Tibial artery (tissue), 4 donors: ENCODE data around the gene SRM.
"Not testable (repeated sequence)": the region's sequence is repeated elsewhere in the genome, so short reads cannot be mapped to it uniquely, and the experiment has no call there.

Experiments
- DNase-seq, 2 donors: peaks; one replicate each; pipeline ENCODE4 v3.0.0-alpha.2; 2019
- H3K27ac ChIP-seq, 2 donors: fragments of 200-600 bp; sonication (generic) in 1 of 2; 1 replicate in 1 of 2; 2 replicates in 1 of 2; pipeline ENCODE4 v1.5.1; 2018 to 2019; ENCODE audit warnings: mild to moderate bottlenecking in 1 of 2
- H3K27me3 ChIP-seq, 2 donors: fragments of 200-600 bp; sonication (generic) in 1 of 2; one replicate each; pipeline versions ENCODE4 v1.5.1 to v1.6.0; 2016 to 2019
- H3K36me3 ChIP-seq, 3 donors: fragments of 200-600 bp; sonication (generic) in 2 of 3; one replicate each; pipeline ENCODE4 v1.5.1; 2016 to 2019; ENCODE audit warnings: mild to moderate bottlenecking in 2 of 3
- H3K4me1 ChIP-seq, 4 donors: fragments of 200-600 bp; sonication (generic) in 2 of 4; 1 replicate in 3 of 4; 2 replicates in 1 of 4; pipeline ENCODE4 v1.5.1; 2016 to 2019
- H3K4me3 ChIP-seq, 2 donors: fragments of 200-600 bp; sonication (generic) in 1 of 2; 1 replicate in 1 of 2; 2 replicates in 1 of 2; pipeline ENCODE4 v1.5.1; 2018 to 2019; ENCODE audit warnings: mild to moderate bottlenecking in 2 of 2
- H3K9me3 ChIP-seq, 3 donors: fragments of 200-600 bp; sonication (generic) in 1 of 3; one replicate each; pipeline ENCODE4 v1.5.1; 2016 to 2019
- intact Hi-C: fragments of 100-400 bp; cut with DNase I; formaldehyde crosslinking; loops from one replicate; pipeline ENCODE4 v1.15.0; 2023; ENCODE audit warnings: low total_unique reads
- TF ChIP-seq, protein P1 (sequence below), 2 experiments: fragments of 200-600 bp in 1 of 2; fragments of 450-650 bp in 1 of 2; IDR thresholded peaks; one replicate each; pipeline ENCODE4 v1.5.1; 2017 to 2019; ENCODE audit warnings: antibody characterized with exemption in 2 of 2, mild to moderate bottlenecking in 1 of 2, moderate library complexity in 1 of 2

Gene SRM

DNA sequence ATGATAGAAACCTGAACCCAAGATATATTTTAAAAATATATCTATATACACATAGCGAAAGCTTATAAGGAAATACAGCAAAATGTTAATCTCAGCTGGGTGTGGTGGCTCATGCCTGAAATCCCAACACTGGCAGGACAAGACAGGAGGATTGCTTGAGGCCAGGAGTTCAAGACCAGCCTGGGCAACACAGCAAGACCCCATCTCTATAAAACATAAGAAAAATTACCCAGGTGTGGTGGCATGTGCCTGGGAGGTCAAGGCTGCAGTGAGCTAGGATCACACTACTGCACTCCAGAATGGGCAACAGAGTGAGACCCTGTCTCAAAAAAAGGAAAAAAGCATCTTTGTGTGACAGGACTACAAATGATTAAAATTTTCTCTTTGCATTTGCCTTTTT lies 6.0 kb upstream of the SRM start:
- no peaks in the 10 kb centered on the region for H3K27me3 ChIP-seq
- H3K36me3 ChIP-seq, result peaks cover 48 to 77% (median 60%) of the 10 kb centered on the region in 3 donors
- intact Hi-C loops, result no loop called here
- DNase-seq, result peak in 1 of 2 donors; percentile 10
- TF ChIP-seq, protein P1, sequence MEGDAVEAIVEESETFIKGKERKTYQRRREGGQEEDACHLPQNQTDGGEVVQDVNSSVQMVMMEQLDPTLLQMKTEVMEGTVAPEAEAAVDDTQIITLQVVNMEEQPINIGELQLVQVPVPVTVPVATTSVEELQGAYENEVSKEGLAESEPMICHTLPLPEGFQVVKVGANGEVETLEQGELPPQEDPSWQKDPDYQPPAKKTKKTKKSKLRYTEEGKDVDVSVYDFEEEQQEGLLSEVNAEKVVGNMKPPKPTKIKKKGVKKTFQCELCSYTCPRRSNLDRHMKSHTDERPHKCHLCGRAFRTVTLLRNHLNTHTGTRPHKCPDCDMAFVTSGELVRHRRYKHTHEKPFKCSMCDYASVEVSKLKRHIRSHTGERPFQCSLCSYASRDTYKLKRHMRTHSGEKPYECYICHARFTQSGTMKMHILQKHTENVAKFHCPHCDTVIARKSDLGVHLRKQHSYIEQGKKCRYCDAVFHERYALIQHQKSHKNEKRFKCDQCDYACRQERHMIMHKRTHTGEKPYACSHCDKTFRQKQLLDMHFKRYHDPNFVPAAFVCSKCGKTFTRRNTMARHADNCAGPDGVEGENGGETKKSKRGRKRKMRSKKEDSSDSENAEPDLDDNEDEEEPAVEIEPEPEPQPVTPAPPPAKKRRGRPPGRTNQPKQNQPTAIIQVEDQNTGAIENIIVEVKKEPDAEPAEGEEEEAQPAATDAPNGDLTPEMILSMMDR (IDR thresholded peaks at IDR 0.05), result no peak
- H3K4me1 ChIP-seq, result peaks cover 0 to 12% (median 9%) of the 10 kb centered on the region in 4 donors
- H3K9me3 ChIP-seq, result no peaks in the 10 kb centered on the region
- H3K4me3 ChIP-seq, result no peak overlapping the region
- no peak overlapping the region for H3K27ac ChIP-seq

DNA sequence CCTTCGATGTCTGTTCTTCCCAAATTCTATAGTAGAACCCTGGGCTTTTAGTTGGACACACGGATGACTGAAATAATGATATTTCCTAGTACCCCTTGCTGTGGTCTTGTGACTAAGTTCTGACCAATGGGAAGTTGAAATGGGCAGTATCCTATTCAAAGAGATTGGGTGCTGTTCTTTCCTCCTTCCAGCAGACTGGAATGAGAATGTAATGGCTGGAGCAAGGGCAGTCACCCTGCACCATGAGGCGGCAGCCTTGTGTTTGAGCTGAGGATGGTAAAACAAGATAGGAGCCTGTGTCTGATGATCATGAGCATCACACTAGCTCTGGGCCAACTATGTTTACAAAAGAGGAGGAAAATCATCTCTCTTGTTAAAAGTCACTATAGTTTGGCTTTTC lies 5.1 kb upstream of the SRM start:
- intact Hi-C loops, result no loop called here

DNA sequence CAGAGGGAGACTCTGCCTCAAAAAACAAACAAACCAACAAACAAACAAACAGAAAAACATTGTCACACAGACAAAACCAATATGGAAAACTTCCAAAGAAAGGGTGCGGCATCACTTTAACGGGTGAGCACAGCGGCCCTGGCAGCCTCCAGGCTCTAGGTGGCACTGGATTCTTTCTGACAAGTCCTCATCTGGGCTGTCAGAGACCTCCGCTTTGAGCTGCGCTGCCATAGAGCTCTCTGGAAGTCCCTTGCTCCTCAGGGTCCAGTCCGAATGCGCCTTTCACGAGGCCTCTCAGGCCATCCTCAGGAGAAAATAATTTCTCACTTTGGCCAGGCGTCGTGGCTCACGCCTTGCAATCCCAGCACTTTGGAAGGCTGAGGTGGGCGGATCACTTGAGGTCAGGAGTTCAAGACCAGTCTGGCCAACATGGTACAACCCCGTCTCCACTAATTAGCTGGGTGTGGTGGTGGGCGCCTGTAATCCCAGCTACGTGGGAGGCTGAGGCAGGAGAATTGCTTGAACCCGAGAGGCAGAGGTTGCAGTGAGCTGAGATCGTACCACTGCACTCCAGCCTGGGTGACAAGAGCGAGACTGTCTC lies 4.2 kb upstream of the SRM start:
- H3K27me3 ChIP-seq, H3K27ac ChIP-seq, DNase-seq, H3K9me3 ChIP-seq, H3K4me3 ChIP-seq, intact Hi-C loops: not testable (repeated sequence)
- Histone ChIP-seq H3K36me3 (peaks cover 37 to 60% (median 46%) of the 10 kb centered on the region in 3 donors), H3K4me1 (peaks cover 0 to 20% (median 16%) of the 10 kb centered on the region in 4 donors)

More for the DNA sequence above, 5.1 kb upstream of the SRM start:
- Histone ChIP-seq H3K9me3 (no peaks in the 10 kb centered on the region), H3K4me3 (no peak overlapping the region), H3K27me3 (no peaks in the 10 kb centered on the region), H3K4me1 (peaks cover 0 to 15% (median 10%) of the 10 kb centered on the region in 4 donors), H3K27ac (no peak overlapping the region), H3K36me3 (peaks cover 47 to 69% (median 55%) of the 10 kb centered on the region in 3 donors)
- no peak for DNase-seq
- TF ChIP-seq, protein P1 (IDR thresholded peaks at IDR 0.05), result no peak

DNA sequence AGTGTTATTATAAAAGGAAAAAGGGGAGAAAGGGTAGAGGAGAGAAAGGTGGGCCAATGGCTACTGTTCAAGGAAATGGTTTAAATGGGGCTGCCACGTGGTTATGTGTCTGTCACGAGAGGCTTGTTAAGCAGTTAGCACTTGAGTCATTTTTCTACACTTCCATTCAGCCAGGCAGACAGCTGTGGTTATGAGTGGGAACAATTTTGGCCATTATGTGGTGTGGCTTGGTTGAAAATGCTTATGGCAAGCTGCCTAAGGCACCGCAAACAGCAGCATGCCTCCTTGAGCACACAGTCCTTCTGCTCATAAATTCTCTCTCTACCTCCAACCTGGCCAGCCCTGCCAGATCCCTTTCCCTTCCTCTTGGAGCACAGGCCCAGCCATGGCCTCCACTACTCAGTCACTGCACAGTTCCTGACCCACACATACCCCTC lies 3.2 kb upstream of the SRM start:
- Histone ChIP-seq H3K36me3 (peaks cover 27 to 51% (median 35%) of the 10 kb centered on the region in 3 donors), H3K4me1 (peaks cover 0 to 26% (median 22%) of the 10 kb centered on the region in 4 donors), H3K27me3 (no peaks in the 10 kb centered on the region), H3K4me3 (no peak overlapping the region), H3K9me3 (no peaks in the 10 kb centered on the region), H3K27ac (no peak overlapping the region)
- intact Hi-C loops, result no loop called here
- TF ChIP-seq, protein P1 (IDR thresholded peaks at IDR 0.05), result no peak
- no peak for DNase-seq

DNA sequence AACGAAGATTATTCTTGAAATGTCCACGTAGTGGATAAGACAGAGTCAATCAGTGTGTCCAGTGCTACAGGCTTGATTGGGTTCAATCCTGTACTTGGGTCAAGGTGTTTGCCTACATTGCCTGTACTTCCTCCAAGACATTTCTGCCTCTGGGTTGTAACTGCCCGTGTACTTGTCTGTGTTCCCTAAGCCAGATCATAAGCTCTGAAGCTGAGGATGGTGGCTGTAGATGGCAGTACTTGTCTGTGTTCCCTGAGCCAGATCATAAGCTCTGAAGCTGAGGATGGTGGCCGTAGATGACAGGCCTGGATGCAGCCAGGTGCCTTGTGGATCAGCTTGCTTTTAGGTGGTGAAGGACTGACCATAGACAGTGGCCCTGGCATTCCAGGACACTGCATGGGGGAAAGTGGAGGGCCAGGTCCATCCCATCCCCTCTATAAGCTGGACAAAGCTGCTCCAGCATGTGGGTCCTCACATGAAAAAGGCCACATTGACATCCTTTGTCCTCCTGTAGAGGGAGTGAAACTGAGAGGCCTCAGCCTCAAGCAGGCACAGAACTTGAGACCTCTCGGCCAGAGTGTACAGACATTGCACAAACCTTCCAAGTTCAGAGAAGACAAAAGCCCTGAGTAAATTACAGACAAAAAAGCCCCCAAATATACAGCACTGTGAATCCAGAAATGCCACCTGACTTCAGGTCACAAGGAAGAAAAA lies 2.0 kb upstream of the SRM start:
- H3K36me3 ChIP-seq, result peaks cover 27 to 51% (median 29%) of the 10 kb centered on the region in 3 donors
- no peaks in the 10 kb centered on the region for H3K9me3 ChIP-seq
- intact Hi-C loops, result no loop called here
- peak in 1 of 2 donors; percentile 44 for DNase-seq
- peaks cover 0 to 26% (median 22%) of the 10 kb centered on the region in 4 donors for H3K4me1 ChIP-seq
- no peaks in the 10 kb centered on the region for H3K27me3 ChIP-seq
- TF ChIP-seq, protein P1 (IDR thresholded peaks at IDR 0.05), result no peak
- peak overlapping the region in 1 of 2 donors; percentile 67 for H3K27ac ChIP-seq
- H3K4me3 ChIP-seq, result no peak overlapping the region
